Germinal center (tissue), 1 donor: Measurements from ENCODE around the gene ZXDC.

Source experiments
- DNase-seq: peaks from one replicate; pipeline ENCODE4 v3.0.0; 2012; ENCODE audit warnings: mixed read lengths, low spot score

Gene ZXDC

GRCh38 chr3:126436826-126437717, 38.6 kb downstream of the ZXDC start:
- no peak for DNase-seq

GRCh38 chr3:126435456-126436315, 40.0 kb downstream of the ZXDC start:
- DNase-seq = no peak

GRCh38 chr3:126434931-126435411, 40.7 kb downstream of the ZXDC start:
- DNase-seq = no peak

GRCh38 chr3:126434264-126434590, 41.5 kb downstream of the ZXDC start:
- no peak for DNase-seq

GRCh38 chr3:126433496-126434263, 42.0 kb downstream of the ZXDC start:
- no peak for DNase-seq

- no peak for DNase-seq
Observed at GRCh38 chr3:126433105-126433430, 42.6 kb downstream of the ZXDC start.

- no peak for DNase-seq
Observed at GRCh38 chr3:126432361-126433104, 43.2 kb downstream of the ZXDC start.

GRCh38 chr3:126431103-126431534, 44.6 kb downstream of the ZXDC start:
- no peak for DNase-seq

GRCh38 chr3:126424751-126425150, 50.9 kb downstream of the ZXDC start:
- DNase-seq = no peak

- DNase-seq = no peak
Observed at GRCh38 chr3:126424039-126424717, 51.5 kb downstream of the ZXDC start.

- no peak for DNase-seq
Observed at GRCh38 chr3:126423191-126424038, 52.3 kb downstream of the ZXDC start.

GRCh38 chr3:126422571-126423091, 53.1 kb downstream of the ZXDC start:
- no peak for DNase-seq

GRCh38 chr3:126422121-126422520, 53.6 kb downstream of the ZXDC start:
- no peak for DNase-seq

- no peak for DNase-seq
Observed at GRCh38 chr3:126421573-126422119, 54.0 kb downstream of the ZXDC start.

GRCh38 chr3:126419886-126420786, 55.6 kb downstream of the ZXDC start:
- no peak for DNase-seq

- DNase-seq = no peak
Observed at GRCh38 chr3:126419151-126419703, 56.5 kb downstream of the ZXDC start.

- DNase-seq = no peak
Observed at GRCh38 chr3:126418661-126419131, 57.0 kb downstream of the ZXDC start.

GRCh38 chr3:126417981-126418530, 57.6 kb downstream of the ZXDC start:
- no peak for DNase-seq
